Activated T-helper 2 cell treated with anti-CD3 and anti-CD28 coated beads, Interferon-gamma antibody, Interleukin-2, Interleukin-4, amounts not matched to agents 10 μg/mL and 5 μg/mL and 100 μg/mL, durations not matched to agents 14 hours and 24 hours and 36 hours (primary cell): ENCODE results near the gene CCDC116. TPM values are rescaled to one million over a fixed set of nuclear protein-coding genes. Genes with fewer than 3 reads are reported as not detected.

Experiments used
- DNase-seq: peaks from one replicate; pipeline ENCODE4 v3.0.0; 2021; ENCODE audit warnings: low spot score
- H3K27ac Mint-ChIP-seq: one replicate; pipeline ENCODE4 v1.8.0; 2021; ENCODE audit warnings: mixed read lengths
- H3K27me3 Mint-ChIP-seq: one replicate; pipeline ENCODE4 v1.8.0; 2021; ENCODE audit warnings: low read depth, mixed read lengths
- H3K36me3 Mint-ChIP-seq: one replicate; pipeline ENCODE4 v1.8.0; 2021; ENCODE audit warnings: low read depth, mixed read lengths
- H3K4me1 Mint-ChIP-seq: one replicate; pipeline ENCODE4 v1.8.0; 2021; ENCODE audit warnings: low read depth, mixed read lengths
- H3K4me3 Mint-ChIP-seq: one replicate; pipeline ENCODE4 v1.8.0; 2021; ENCODE audit warnings: low read depth, mild to moderate bottlenecking, moderate library complexity, mixed read lengths
- H3K9me3 Mint-ChIP-seq: one replicate; pipeline ENCODE4 v1.8.0; 2021; ENCODE audit warnings: mixed read lengths
- intact Hi-C: fragments of 100-400 bp; cut with micrococcal nuclease; formaldehyde crosslinking; loops from one replicate; pipeline ENCODE4 v1.15.1; 2023
- total RNA-seq: library from RNA; stranded (reverse); gene quantifications from 2 replicates; pipeline ENCODE4 v1.2.3, GENCODE V29; 2022

CCDC116 gene
- total RNA-seq, 1 donor from 2014 or later, result 0.59 TPM

- Mint-ChIP-seq H3K36me3 (peaks cover 37% of the 10 kb centered on the region), H3K27ac (no peak overlapping the region), H3K9me3 (no peaks in the 10 kb centered on the region), H3K27me3 (no peaks in the 10 kb centered on the region), H3K4me1 (peaks cover 6% of the 10 kb centered on the region), H3K4me3 (no peak overlapping the region)
- intact Hi-C loops, result no loop called here
- DNase-seq, result no peak
Observed at GRCh38 chr22:21686193-21686608, 53.6 kb downstream of the CCDC116 start.

Other genes starting within 250 kb of the CCDC116 start
- gene RIMBP3B, start 249.0 kb upstream of the CCDC116 start, total RNA-seq, result not detected in 2 replicates
- gene HIC2, start 215.4 kb upstream of the CCDC116 start, total RNA-seq, result 4.9 and 5.3 TPM in 2 replicates
- 0.52 and 0.69 TPM in 2 replicates for gene TMEM191C, start 165.4 kb upstream of the CCDC116 start, total RNA-seq
- 0.18 and 0.34 TPM in 2 replicates for gene RIMBP3C, start 81.3 kb upstream of the CCDC116 start, total RNA-seq
- 63.5 and 65.5 TPM in 2 replicates for gene UBE2L3, start 65.0 kb upstream of the CCDC116 start, total RNA-seq
- gene YDJC, start 2.7 kb upstream of the CCDC116 start, total RNA-seq, result 44.3 and 49.6 TPM in 2 replicates
- gene SDF2L1, start 9.5 kb downstream of the CCDC116 start, total RNA-seq, result 95.6 and 97.9 TPM in 2 replicates
- gene PPIL2, start 33.3 kb downstream of the CCDC116 start, total RNA-seq, result 53.9 and 55.4 TPM in 2 replicates
- 1.5 and 1.9 TPM in 2 replicates for gene YPEL1, start 103.0 kb downstream of the CCDC116 start, total RNA-seq
- 150 and 153 TPM in 2 replicates for gene MAPK1, start 234.9 kb downstream of the CCDC116 start, total RNA-seq